SU-DHL-6 (cell line): Measurements from ENCODE around the gene STX19.
A peak's percentile ranks its signal among the peaks of the same experiment; 100 is the strongest.

Experiments used
- H2AFZ ChIP-seq: fragments of 200-600 bp; sonication (generic); 2 replicates; pipeline ENCODE4 v1.6.1; 2014; ENCODE audit warnings: low read depth, mild to moderate bottlenecking, moderate library complexity, mixed read lengths, antibody characterized with exemption, low read length; ENCODE audit not compliant: severe bottlenecking
- H3F3A ChIP-seq: fragments of 200-600 bp; shearing (Covaris generic); 2 replicates; pipeline ENCODE4 v1.6.0; 2016; ENCODE audit warnings: antibody characterized with exemption, mild to moderate bottlenecking; ENCODE audit not compliant: insufficient read depth
- H3K27ac ChIP-seq: fragments of 200-600 bp; sonication (generic); 2 replicates; pipeline ENCODE4 v1.5.1; 2016; ENCODE audit warnings: low read depth, mild to moderate bottlenecking, low read length, moderate library complexity, mixed read lengths
- H3K27me3 ChIP-seq: fragments of 200-600 bp; sonication (generic), shearing (Covaris generic); 2 replicates; pipeline ENCODE4 v1.6.0; 2014; ENCODE audit warnings: mild to moderate bottlenecking, low read length
- H3K36me3 ChIP-seq: fragments of 200-600 bp; sonication (generic); 2 replicates; pipeline ENCODE4 v1.6.1; 2014; ENCODE audit warnings: mild to moderate bottlenecking, low read length, mixed read lengths
- H3K4me2 ChIP-seq: fragments of 300-600, 200-600 bp; shearing (Covaris generic), sonication (generic); 2 replicates; pipeline ENCODE4 v1.6.0; 2014; ENCODE audit warnings: low read length, low read depth, mild to moderate bottlenecking; ENCODE audit not compliant: poor library complexity, severe bottlenecking
- H3K4me3 ChIP-seq: fragments of 200-600 bp; sonication (generic); 2 replicates; pipeline ENCODE4 v1.5.1; 2014; ENCODE audit warnings: antibody characterized with exemption, low read length, mild to moderate bottlenecking, mixed read lengths; ENCODE audit not compliant: insufficient read depth, poor library complexity, severe bottlenecking
- H3K79me2 ChIP-seq: fragments of 200-600 bp; sonication (generic); 2 replicates; pipeline ENCODE4 v1.6.1; 2014; ENCODE audit warnings: mild to moderate bottlenecking, low read length, moderate library complexity; ENCODE audit not compliant: insufficient read depth
- H3K9ac ChIP-seq: fragments of 200-600 bp; sonication (generic); 2 replicates; pipeline ENCODE4 v1.7.0; 2014; ENCODE audit warnings: mild to moderate bottlenecking, low read length
- H3K9me2 ChIP-seq: fragments of 200-600 bp; sonication (generic); replicated peaks from 2 replicates; pipeline ENCODE4 v1.6.1; 2014; ENCODE audit warnings: low read length; ENCODE audit not compliant: insufficient read depth
- H3K9me3 ChIP-seq: fragments of 200-600 bp; sonication (generic); 2 replicates; pipeline ENCODE4 v1.6.1; 2014; ENCODE audit warnings: low read length, mixed read lengths; ENCODE audit not compliant: insufficient read depth
- H4K20me1 ChIP-seq: fragments of 200-600 bp; sonication (generic); 2 replicates; pipeline ENCODE4 v1.6.1; 2014; ENCODE audit warnings: low read depth, mild to moderate bottlenecking, antibody characterized with exemption, low read length, moderate library complexity, mixed read lengths
- EZH2phosphoT487 ChIP-seq: fragments of 200-600 bp; sonication (generic), shearing (Covaris generic); conservative IDR thresholded peaks from 2 replicates; pipeline ENCODE4 v1.6.1; 2018; ENCODE audit warnings: mild to moderate bottlenecking, antibody characterized with exemption, low read length, moderate library complexity, mixed read lengths
- TF ChIP-seq, protein P1 (sequence below): fragments of 200-600 bp; sonication (generic); IDR thresholded peaks from one replicate; pipeline ENCODE4 v1.5.1; 2017; ENCODE audit warnings: antibody characterized with exemption, mild to moderate bottlenecking, low read length, moderate library complexity; ENCODE audit not compliant: insufficient read depth, poor library complexity, severe bottlenecking

STX19 gene

DNA sequence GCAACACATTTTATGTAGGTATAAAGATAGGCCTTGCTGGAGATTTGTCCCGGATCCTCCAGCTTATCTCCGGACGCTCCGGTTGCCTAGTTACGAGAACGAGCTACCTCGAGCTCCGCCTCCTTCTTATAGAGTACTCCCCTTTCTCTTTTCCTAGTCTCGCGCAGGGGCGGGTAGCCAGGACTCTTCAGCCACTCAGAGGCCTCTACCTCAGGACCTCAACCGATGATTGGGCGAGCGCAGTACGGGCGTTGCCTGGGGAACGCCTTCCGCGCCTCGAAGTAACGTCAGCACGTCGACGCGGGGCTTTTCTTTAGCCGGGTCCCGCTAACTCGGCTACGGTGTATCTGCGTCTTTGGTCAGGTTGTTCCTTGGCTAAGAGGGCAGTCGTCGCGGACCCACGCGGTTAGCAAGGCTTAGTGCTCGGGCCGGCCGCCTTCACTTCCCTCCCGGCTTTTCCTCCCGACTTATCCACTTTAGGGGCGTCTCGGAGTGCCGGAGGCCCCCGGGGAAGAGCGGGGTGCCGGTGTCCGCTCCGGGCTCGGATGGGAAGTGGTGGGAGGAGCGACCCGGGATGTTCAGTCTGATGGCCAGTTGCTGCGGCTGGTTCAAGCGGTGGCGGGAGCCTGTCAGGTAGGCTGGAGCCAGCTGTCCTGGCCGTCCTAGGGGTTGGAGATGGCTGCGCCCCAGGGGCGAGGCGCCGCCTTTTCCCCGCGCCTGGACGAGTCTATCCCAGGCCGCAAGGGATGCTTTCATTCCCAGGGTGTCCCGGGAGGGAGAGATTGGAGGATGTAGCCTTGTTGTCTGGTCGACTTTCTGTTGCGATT, 48.3 kb downstream of the STX19 start, which contains the start of gene ARL13B:
Gene ARL13B, plus strand, starts transcription at position 306 of the 827 bp plus-strand sequence. Its CDS starts 269 bp downstream, at position 575.
- Histone ChIP-seq H3K27ac (no peak within 1 kb of the TSS), H3K9me2 (no peaks in the 10 kb centered on the region), H4K20me1 (no peaks in the 10 kb centered on the region), H3K4me2 (peak within 1 kb of the TSS; percentile 91), H2AFZ (peak within 1 kb of the TSS; percentile 92), H3K79me2 (peaks cover 13% of the 10 kb centered on the region; the same call in 1 of the 2 replicates), H3K9me3 (no peaks in the 10 kb centered on the region), H3K4me3 (peak within 1 kb of the TSS; percentile 93), H3K27me3 (no peaks in the 10 kb centered on the region), H3F3A (no peaks in the 10 kb centered on the region; the same call in 1 of the 2 replicates), H3K36me3 (no peaks in the 10 kb centered on the region), H3K9ac (peak within 1 kb of the TSS; percentile 81)
- no peak for TF ChIP-seq EZH2phosphoT487
- TF ChIP-seq, protein P1, sequence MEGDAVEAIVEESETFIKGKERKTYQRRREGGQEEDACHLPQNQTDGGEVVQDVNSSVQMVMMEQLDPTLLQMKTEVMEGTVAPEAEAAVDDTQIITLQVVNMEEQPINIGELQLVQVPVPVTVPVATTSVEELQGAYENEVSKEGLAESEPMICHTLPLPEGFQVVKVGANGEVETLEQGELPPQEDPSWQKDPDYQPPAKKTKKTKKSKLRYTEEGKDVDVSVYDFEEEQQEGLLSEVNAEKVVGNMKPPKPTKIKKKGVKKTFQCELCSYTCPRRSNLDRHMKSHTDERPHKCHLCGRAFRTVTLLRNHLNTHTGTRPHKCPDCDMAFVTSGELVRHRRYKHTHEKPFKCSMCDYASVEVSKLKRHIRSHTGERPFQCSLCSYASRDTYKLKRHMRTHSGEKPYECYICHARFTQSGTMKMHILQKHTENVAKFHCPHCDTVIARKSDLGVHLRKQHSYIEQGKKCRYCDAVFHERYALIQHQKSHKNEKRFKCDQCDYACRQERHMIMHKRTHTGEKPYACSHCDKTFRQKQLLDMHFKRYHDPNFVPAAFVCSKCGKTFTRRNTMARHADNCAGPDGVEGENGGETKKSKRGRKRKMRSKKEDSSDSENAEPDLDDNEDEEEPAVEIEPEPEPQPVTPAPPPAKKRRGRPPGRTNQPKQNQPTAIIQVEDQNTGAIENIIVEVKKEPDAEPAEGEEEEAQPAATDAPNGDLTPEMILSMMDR: no peak

GRCh38 chr3:93973131-93974126, 55.0 kb downstream of the STX19 start, which contains the start of gene PROS1:
Gene PROS1 (minus strand): TSS chr3:93973896. CDS start chr3:93973749, 147 bp downstream.
- Histone ChIP-seq H3F3A (peaks cover 5% of the 10 kb centered on the region; the same call in 1 of the 2 replicates), H3K27ac (no peak within 1 kb of the TSS)

DNA sequence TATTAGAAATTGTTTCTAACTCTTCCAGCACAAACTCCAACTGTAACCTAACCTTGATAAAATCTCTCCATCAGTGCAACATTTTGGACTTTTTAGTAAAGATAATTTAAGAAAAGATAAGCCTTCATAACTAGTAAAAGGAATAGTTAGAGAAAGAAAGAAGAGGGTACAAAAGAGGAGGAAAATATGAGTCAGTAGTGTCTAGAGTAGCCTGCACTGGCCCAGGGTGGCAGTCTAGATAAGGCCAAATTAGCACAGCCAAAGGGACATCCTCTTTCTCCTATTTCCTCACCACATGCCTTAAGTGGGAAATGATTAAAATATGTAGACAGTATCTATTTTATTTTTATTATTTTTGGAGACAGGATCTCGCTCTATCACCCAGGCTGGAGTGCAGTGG, 58.4 kb downstream of the STX19 start:
- Histone ChIP-seq H3K9me2 (no peaks in the 10 kb centered on the region), H3K27me3 (no peaks in the 10 kb centered on the region), H3K36me3 (no peaks in the 10 kb centered on the region), H3F3A (peaks cover 5% of the 10 kb centered on the region; the same call in 1 of the 2 replicates), H3K4me3 (no peak overlapping the region), H3K9me3 (no peaks in the 10 kb centered on the region), H3K9ac (no peak overlapping the region), H3K79me2 (no peaks in the 10 kb centered on the region), H4K20me1 (no peaks in the 10 kb centered on the region), H2AFZ (no peak overlapping the region), H3K4me2 (no peak overlapping the region), H3K27ac (no peak overlapping the region)
- TF ChIP-seq EZH2phosphoT487: no peak
- TF ChIP-seq, protein P1: no peak

More at GRCh38 chr3:93973131-93974126, 55.0 kb downstream of the STX19 start, which contains the start of gene PROS1:
- no peaks in the 10 kb centered on the region for H3K9me2 ChIP-seq
- no peaks in the 10 kb centered on the region for H3K27me3 ChIP-seq
- H3K4me2 ChIP-seq: peak within 1 kb of the TSS; percentile 52
- H3K9me3 ChIP-seq: no peaks in the 10 kb centered on the region
- no peaks in the 10 kb centered on the region for H3K36me3 ChIP-seq
- peak within 1 kb of the TSS; percentile 78 for H2AFZ ChIP-seq
- no peaks in the 10 kb centered on the region for H3K79me2 ChIP-seq
- peak within 1 kb of the TSS; percentile 31 for H3K9ac ChIP-seq
- no peak for TF ChIP-seq EZH2phosphoT487
- TF ChIP-seq, protein P1: no peak
- H3K4me3 ChIP-seq: peak within 1 kb of the TSS; percentile 40
- H4K20me1 ChIP-seq: no peaks in the 10 kb centered on the region
